HG03354 (cell line): ENCODE results near the gene MYL5.

Experiments used
- ATAC-seq: cut with Tn5 transposase; IDR thresholded peaks from one replicate; pipeline ENCODE4 v1.9.1; 2021; ENCODE audit warnings: mild to moderate bottlenecking; ENCODE audit not compliant: unreplicated experiment, poor library complexity, severe bottlenecking

The MYL5 gene

GRCh38 chr4:654871-655463 is 19.4 kb upstream of the MYL5 start:
- no peak for ATAC-seq

GRCh38 chr4:655464-656151 is 18.7 kb upstream of the MYL5 start:
- no peak for ATAC-seq

- no peak for ATAC-seq
These were observed 17.7 kb upstream of the MYL5 start for GRCh38 chr4:656436-657337.

- ATAC-seq = no peak
These were observed 17.0 kb upstream of the MYL5 start for GRCh38 chr4:657338-657833.

- no peak for ATAC-seq
These were observed 16.3 kb upstream of the MYL5 start for GRCh38 chr4:657834-658667.

- no peak for ATAC-seq
These were observed 15.4 kb upstream of the MYL5 start for GRCh38 chr4:658681-659667.

GRCh38 chr4:659851-660250 is 14.5 kb upstream of the MYL5 start:
- ATAC-seq = no peak

- ATAC-seq = no peak
These were observed 13.9 kb upstream of the MYL5 start for GRCh38 chr4:660401-660800.

GRCh38 chr4:661231-661630 is 13.1 kb upstream of the MYL5 start:
- no peak for ATAC-seq

GRCh38 chr4:661881-662761 is 12.2 kb upstream of the MYL5 start:
- no peak for ATAC-seq

GRCh38 chr4:663046-663437 is 11.3 kb upstream of the MYL5 start:
- ATAC-seq = no peak

- ATAC-seq = peak; percentile 74
These were observed 10.6 kb upstream of the MYL5 start for GRCh38 chr4:663438-664428.

GRCh38 chr4:664713-665231 is 9.6 kb upstream of the MYL5 start:
- ATAC-seq = no peak

- no peak for ATAC-seq
These were observed 9.0 kb upstream of the MYL5 start for GRCh38 chr4:665381-665750.

GRCh38 chr4:665751-666435 is 8.4 kb upstream of the MYL5 start:
- no peak for ATAC-seq

- ATAC-seq = no peak
These were observed 7.9 kb upstream of the MYL5 start for GRCh38 chr4:666436-666810.
